B cell (primary cell): ENCODE data around the gene ZMIZ1. TPM values are rescaled to one million over a fixed set of nuclear protein-coding genes. Genes with fewer than 3 reads are reported as not detected.

Source experiments
- ATAC-seq: fragments of 200-7000 bp; cut with Tn5 transposase; one replicate; pipeline ENCODE4 v1.10.0; 2021; ENCODE audit warnings: low read depth, mild to moderate bottlenecking, moderate number of reproducible peaks, moderate library complexity
- CTCF ChIA-PET: fragments of 350-600 bp; sonication (Branson Sonifier 250); formaldehyde crosslinking; loops from one replicate; lab custom pipeline; 2021; ENCODE audit warnings: antibody characterized with exemption, inconsistent platforms; lab: Charles Lee
- POLR2A ChIA-PET: fragments of 350-600 bp; sonication (Branson Sonifier 250); formaldehyde crosslinking; loops from one replicate; lab custom pipeline; 2021; ENCODE audit warnings: antibody characterized with exemption; lab: Charles Lee
- DNase-seq: peaks from one replicate; pipeline ENCODE4 v3.0.0; 2013
- H2AFZ ChIP-seq: 2 replicates; pipeline ENCODE4 v1.6.1; 2012; ENCODE audit warnings: mild to moderate bottlenecking, low read depth, low read length; ENCODE audit not compliant: insufficient read depth, poor library complexity, severe bottlenecking
- H3K27ac ChIP-seq, 2 donors: 1 replicate in 1 of 2; 2 replicates in 1 of 2; pipeline ENCODE4 v1.5.1; 2012 to 2013; ENCODE audit warnings: low read length in 2 of 2, mild to moderate bottlenecking in 2 of 2, moderate library complexity in 1 of 2
- H3K27me3 ChIP-seq, 4 experiments: fragments of 200-600 bp in 1 of 4; sonication (generic) in 1 of 4; replicated peaks in 1 of 4; 1 replicate in 2 of 4; 2 replicates in 2 of 4; pipeline versions ENCODE4 v1.6.1 to v1.7.0; 2013 to 2016; ENCODE audit warnings: low read length in 3 of 4, mild to moderate bottlenecking in 2 of 4, mixed read lengths in 1 of 4, moderate library complexity in 1 of 4; ENCODE audit not compliant: insufficient read depth in 4 of 4, control insufficient read depth in 3 of 4; ENCODE audit errors: control extremely low read depth in 1 of 4
- H3K36me3 ChIP-seq, 2 experiments: replicated peaks in 1 of 2; 1 replicate in 1 of 2; 2 replicates in 1 of 2; pipeline versions ENCODE4 v1.6.1 to v1.7.1; 2013; ENCODE audit warnings: low read length in 1 of 2; ENCODE audit not compliant: insufficient read depth in 2 of 2, control insufficient read depth in 1 of 2; ENCODE audit errors: control extremely low read depth in 1 of 2, extremely low read depth in 1 of 2
- H3K4me1 ChIP-seq, 2 donors: fragments of 200-600 bp in 1 of 2; sonication (generic) in 1 of 2; 1 replicate in 1 of 2; 2 replicates in 1 of 2; pipeline versions ENCODE4 v1.5.1 to v1.6.1; 2013 to 2017; ENCODE audit warnings: low read length in 2 of 2; ENCODE audit not compliant: control insufficient read depth in 2 of 2, insufficient read depth in 2 of 2
- H3K4me2 ChIP-seq: replicated peaks from 2 replicates; pipeline ENCODE3; 2012; ENCODE audit warnings: mild to moderate bottlenecking, low read depth, low read length; ENCODE audit not compliant: poor library complexity, severe bottlenecking
- H3K4me3 ChIP-seq, 5 experiments: fragments of 200-600 bp in 1 of 5; sonication (generic) in 1 of 5; 1 replicate in 3 of 5; 2 replicates in 2 of 5; pipeline versions ENCODE4 v1.5.1 to v1.7.0; 2011 to 2016; ENCODE audit warnings: low read length in 4 of 5, mild to moderate bottlenecking in 4 of 5, low read depth in 2 of 5, control low read depth in 1 of 5, moderate library complexity in 1 of 5; ENCODE audit not compliant: insufficient read depth in 1 of 5; ENCODE audit errors: control extremely low read depth in 1 of 5, extremely low read depth in 1 of 5
- H3K79me2 ChIP-seq: fragments of 200-600 bp; sonication (generic); one replicate; pipeline ENCODE4 v1.6.0; 2016; ENCODE audit warnings: low read length; ENCODE audit not compliant: control insufficient read depth, insufficient read depth
- H3K9ac ChIP-seq: fragments of 200-600 bp; sonication (generic); 2 replicates; pipeline ENCODE4 v1.6.1; 2017; ENCODE audit warnings: mild to moderate bottlenecking, low read length, moderate library complexity
- H3K9me3 ChIP-seq, 3 donors: one replicate each; pipeline versions ENCODE4 v1.6.1 to v1.7.1; 2013; ENCODE audit warnings: low read length in 2 of 3; ENCODE audit not compliant: control insufficient read depth in 2 of 3, insufficient read depth in 1 of 3; ENCODE audit errors: control extremely low read depth in 1 of 3
- H4K20me1 ChIP-seq: 2 replicates; pipeline ENCODE4 v1.6.0; 2012; ENCODE audit warnings: mild to moderate bottlenecking, low read length; ENCODE audit not compliant: insufficient read depth, control insufficient read depth, poor library complexity, severe bottlenecking
- H3K27ac Mint-ChIP-seq: one replicate; pipeline ENCODE4 v1.8.0; 2021; ENCODE audit warnings: mixed read lengths
- H3K27me3 Mint-ChIP-seq: one replicate; pipeline ENCODE4 v1.8.0; 2021; ENCODE audit warnings: mixed read lengths
- H3K4me1 Mint-ChIP-seq: one replicate; pipeline ENCODE4 v1.8.0; 2021; ENCODE audit warnings: mixed read lengths
- H3K4me3 Mint-ChIP-seq: one replicate; pipeline ENCODE4 v1.8.0; 2021; ENCODE audit warnings: mixed read lengths
- H3K9me3 Mint-ChIP-seq: one replicate; pipeline ENCODE4 v1.8.0; 2022; ENCODE audit warnings: mixed read lengths; ENCODE audit not compliant: insufficient read depth
- EZH2 ChIP-seq: IDR thresholded peaks from 2 replicates; pipeline ENCODE4 v1.6.1; 2012; ENCODE audit warnings: borderline replicate concordance, low read depth, mild to moderate bottlenecking, moderate library complexity, low read length; ENCODE audit not compliant: insufficient read depth, poor library complexity, severe bottlenecking
- WGBS: methylation state at CpG from one replicate; pipeline ENCODE4 v1.1.5; 2013; ENCODE audit warnings: missing lambda C conversion rate; ENCODE audit not compliant: insufficient coverage; 5-methylcytosine and 5-hydroxymethylcytosine counted together
- intact Hi-C: fragments of 100-400 bp; cut with micrococcal nuclease; formaldehyde crosslinking; loops from one replicate; pipeline ENCODE4 v1.10.0; 2022
- polyA plus RNA-seq: library from polyadenylated mRNA; depleted of rRNA; stranded (reverse); fragments of >200 nt; gene quantifications from 2 replicates; pipeline ENCODE4 v1.2.3, GENCODE V29; 2012
- total RNA-seq, 2 donors: library from RNA; stranded (reverse); fragments of 120-200 nt in 1 of 2; gene quantifications; 1 replicate in 1 of 2; 2 replicates in 1 of 2; pipeline versions ENCODE4 v1.2.3 to v1.2.4, GENCODE V29; 2013 to 2022
- TF ChIP-seq, protein P1 (sequence below): fragments of 200-600 bp; IDR thresholded peaks from one replicate; pipeline ENCODE4 v1.8.0; 2022; ENCODE audit warnings: antibody characterized with exemption, mild to moderate bottlenecking

Gene ZMIZ1
- total and polyA plus RNA-seq, 2 donors (not counting 1 experiment from before 2014, with no cell fraction given), result 14.3 to 64.9 TPM

DNA sequence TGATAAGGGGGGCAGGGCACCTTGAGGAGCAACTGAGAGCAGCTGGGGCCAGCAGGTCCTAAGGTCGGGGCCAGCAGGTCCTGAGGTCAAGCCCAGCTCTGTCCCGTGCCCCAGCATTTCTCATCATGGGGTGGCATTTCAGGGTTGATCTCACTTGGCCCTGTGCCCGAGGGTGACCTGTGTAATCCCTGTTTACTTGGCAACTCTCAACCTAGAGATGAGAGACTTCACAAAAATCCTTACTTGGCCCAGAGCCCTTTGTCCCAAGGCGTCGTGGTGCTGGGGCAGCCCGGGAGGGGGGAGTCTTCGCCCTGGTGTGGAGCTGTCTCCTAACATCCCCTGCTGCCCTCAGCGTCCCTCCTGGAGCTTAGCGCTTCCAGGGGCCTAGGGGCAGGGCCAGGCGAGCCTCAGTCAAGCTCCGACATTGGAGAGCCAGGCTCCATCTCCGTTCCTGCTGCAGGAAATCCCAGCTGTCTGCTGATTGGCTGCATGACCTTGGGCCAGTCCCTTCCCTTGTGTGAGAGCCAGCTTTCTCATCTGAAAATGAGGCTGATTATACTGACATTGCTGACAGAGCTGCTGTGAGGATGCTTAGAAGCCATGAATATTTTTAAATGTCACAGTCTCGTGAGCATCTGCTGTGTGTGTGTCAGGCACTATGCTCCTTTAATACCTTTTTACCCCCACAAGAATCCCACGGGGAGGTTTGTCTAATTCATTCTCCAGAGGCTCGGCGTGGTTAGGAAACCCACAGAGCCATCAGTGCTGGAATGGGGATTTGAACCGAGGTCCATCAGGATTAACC lies 94.3 kb downstream of the ZMIZ1 start:
- TF ChIP-seq, protein P1, sequence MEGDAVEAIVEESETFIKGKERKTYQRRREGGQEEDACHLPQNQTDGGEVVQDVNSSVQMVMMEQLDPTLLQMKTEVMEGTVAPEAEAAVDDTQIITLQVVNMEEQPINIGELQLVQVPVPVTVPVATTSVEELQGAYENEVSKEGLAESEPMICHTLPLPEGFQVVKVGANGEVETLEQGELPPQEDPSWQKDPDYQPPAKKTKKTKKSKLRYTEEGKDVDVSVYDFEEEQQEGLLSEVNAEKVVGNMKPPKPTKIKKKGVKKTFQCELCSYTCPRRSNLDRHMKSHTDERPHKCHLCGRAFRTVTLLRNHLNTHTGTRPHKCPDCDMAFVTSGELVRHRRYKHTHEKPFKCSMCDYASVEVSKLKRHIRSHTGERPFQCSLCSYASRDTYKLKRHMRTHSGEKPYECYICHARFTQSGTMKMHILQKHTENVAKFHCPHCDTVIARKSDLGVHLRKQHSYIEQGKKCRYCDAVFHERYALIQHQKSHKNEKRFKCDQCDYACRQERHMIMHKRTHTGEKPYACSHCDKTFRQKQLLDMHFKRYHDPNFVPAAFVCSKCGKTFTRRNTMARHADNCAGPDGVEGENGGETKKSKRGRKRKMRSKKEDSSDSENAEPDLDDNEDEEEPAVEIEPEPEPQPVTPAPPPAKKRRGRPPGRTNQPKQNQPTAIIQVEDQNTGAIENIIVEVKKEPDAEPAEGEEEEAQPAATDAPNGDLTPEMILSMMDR, result no peak
- TF ChIP-seq EZH2, result no peak
- Histone ChIP-seq H3K4me2 (no peak overlapping the region), H2AFZ (no peak overlapping the region), H3K4me3 (no peak overlapping the region), H3K27ac (no peak overlapping the region), H3K9me3 (no peaks in the 10 kb centered on the region), H3K9ac (no peak overlapping the region), H4K20me1 (no peaks in the 10 kb centered on the region), H3K36me3 (no peaks in the 10 kb centered on the region), H3K79me2 (no peaks in the 10 kb centered on the region), H3K4me1 (no peaks in the 10 kb centered on the region), H3K27me3 (no peaks in the 10 kb centered on the region)
- ChIA-PET CTCF (no interaction called here), POLR2A (no interaction called here)
- DNase-seq, result no peak
- Mint-ChIP-seq H3K4me1 (no peaks in the 10 kb centered on the region), H3K9me3 (no peaks in the 10 kb centered on the region), H3K27me3 (peaks cover 3% of the 10 kb centered on the region), H3K27ac (no peak overlapping the region), H3K4me3 (no peak overlapping the region)
- WGBS, result 89% methylated on average over 15 of the region's 17 CpGs
- no peak for ATAC-seq
- intact Hi-C loops, result no loop called here

DNA sequence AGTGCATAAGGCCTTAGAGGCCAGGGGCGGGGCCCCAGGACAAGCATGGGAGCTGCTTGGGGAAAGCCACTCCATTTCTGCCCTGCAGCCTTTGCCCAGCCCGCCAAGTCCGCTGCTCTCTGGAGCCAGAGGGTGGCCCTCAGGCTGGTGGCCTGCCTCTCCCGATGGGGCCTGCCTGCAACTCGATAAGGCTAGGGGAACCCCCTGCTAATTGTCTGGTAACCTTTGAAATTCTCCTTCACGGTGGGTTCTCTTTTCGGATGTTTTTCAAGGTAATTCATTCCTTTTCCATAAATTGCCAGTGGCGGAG lies 94.9 kb downstream of the ZMIZ1 start:
- CTCF ChIA-PET, result interaction anchor here (0.5 kb wide), 1 partner anchor 1255 kb away, joined by 5 read pairs; no protein-coding TSS in a partner anchor
- H3K79me2 ChIP-seq, result no peaks in the 10 kb centered on the region
- no peak overlapping the region for H3K27ac ChIP-seq
- no peak overlapping the region for H3K4me3 Mint-ChIP-seq
- no peak overlapping the region for H3K27ac Mint-ChIP-seq
- H3K4me3 ChIP-seq, result no peak overlapping the region
- H3K9me3 ChIP-seq, result no peaks in the 10 kb centered on the region
- no peak overlapping the region for H2AFZ ChIP-seq
- POLR2A ChIA-PET, result no interaction called here
- no peak for TF ChIP-seq EZH2
- TF ChIP-seq, protein P1, result no peak
- intact Hi-C loops, result no loop called here
- H3K9ac ChIP-seq, result no peak overlapping the region
- H3K4me1 Mint-ChIP-seq, result no peaks in the 10 kb centered on the region
- H3K27me3 ChIP-seq, result no peaks in the 10 kb centered on the region
- no peak overlapping the region for H3K4me2 ChIP-seq
- no peaks in the 10 kb centered on the region for H4K20me1 ChIP-seq
- H3K27me3 Mint-ChIP-seq, result peaks cover 3% of the 10 kb centered on the region
- no peaks in the 10 kb centered on the region for H3K4me1 ChIP-seq
- no peaks in the 10 kb centered on the region for H3K9me3 Mint-ChIP-seq
- DNase-seq (no peak), ATAC-seq (no peak)
- 72% methylated on average over 5 of the region's 8 CpGs for whole genome bisulfite sequencing
- no peaks in the 10 kb centered on the region for H3K36me3 ChIP-seq
